ENCODE measurements around the gene SLC5A5.

GRCh38 chr19:17869114-17869608 is 2.6 kb upstream of the SLC5A5 start:
- TF ChIP-seq CTCF (IDR thresholded peaks at IDR 0.05) (no peak), POLR2A (IDR thresholded peaks at IDR 0.05) (no peak)
